HG02610 (cell line): ENCODE results near the gene CAMTA1.

Source experiments
- ATAC-seq: cut with Tn5 transposase; IDR thresholded peaks from one replicate; pipeline ENCODE4 v1.9.1; 2021; ENCODE audit warnings: mild to moderate bottlenecking, moderate library complexity; ENCODE audit not compliant: unreplicated experiment

CAMTA1 gene

DNA sequence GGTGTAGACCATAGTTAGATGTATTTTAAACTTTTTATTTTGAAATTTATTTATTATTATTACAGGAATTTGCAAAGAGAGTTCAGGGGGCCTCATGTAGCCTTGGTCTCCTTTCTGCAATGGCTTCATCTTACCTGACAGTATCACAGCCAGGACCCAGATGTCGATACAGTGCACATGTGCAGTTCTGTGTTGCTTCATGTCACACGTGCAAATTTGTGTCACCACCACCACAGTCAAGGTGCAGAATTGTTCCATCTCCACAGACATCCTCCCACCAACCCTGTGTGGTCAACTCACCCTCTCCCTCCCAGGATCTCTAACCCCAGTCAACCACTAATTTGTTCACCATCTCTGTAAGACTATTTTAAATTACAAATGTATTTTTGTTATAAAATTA is 184.5 kb downstream of the CAMTA1 start:
- ATAC-seq = no peak

DNA sequence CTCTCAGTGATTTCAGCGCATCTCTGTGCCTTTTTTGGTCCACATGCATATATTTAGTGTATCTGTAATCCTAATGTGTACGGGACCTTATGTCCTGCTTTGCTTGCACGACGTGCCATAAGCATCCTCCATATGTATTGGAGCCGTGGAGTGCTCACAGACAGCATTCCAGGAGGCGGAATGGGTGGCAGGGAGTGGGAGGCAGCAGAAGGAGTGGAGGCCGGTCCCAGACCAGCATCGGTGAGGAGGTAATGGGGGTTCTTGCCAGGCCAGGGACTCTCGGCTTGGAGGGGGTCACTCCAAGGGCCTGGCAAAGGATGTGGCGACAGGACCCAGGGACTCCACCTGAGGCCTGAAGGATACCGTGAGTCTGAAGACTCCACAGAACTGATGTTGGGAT is 185.0 kb downstream of the CAMTA1 start:
- ATAC-seq = no peak

DNA sequence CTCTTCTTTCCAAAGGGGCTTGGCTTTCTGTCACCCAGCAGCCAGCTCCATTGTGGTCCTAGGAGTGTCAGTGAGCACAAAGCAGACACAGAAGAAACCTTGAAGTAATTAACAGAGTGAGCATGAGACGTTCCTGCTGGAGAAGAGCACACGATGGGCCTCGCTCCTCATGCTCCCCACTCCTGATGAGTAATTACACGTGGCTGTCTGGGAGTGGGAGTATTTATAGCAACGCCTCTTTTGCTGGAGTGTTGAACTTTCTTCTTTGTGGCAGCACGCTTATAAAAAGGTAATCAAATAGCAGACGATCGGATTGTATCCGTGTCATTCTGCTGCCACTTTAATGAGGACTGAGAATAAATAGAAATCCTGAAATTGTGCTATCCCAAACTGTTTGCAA is 185.8 kb downstream of the CAMTA1 start:
- no peak for ATAC-seq

DNA sequence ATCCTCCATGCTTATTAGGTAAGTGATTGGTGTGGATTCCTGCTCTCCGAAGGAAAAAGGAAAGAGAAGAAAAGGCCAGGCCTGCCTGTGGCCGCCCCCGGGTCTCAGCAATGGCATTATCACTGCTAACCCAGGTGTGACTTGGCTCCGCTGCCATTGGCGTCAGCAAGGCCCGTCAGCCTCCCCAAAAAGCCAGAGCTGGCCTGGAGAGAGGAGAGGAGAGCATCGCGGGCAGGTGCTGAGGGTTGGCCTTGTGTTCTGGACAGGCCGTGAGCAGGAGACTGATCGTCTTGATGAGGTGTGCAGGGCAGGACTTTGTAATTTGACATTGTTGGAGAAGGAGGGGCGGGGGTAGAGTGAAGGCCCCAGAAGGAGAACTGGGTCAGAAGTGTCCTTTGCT is 186.4 kb downstream of the CAMTA1 start:
- no peak for ATAC-seq

DNA sequence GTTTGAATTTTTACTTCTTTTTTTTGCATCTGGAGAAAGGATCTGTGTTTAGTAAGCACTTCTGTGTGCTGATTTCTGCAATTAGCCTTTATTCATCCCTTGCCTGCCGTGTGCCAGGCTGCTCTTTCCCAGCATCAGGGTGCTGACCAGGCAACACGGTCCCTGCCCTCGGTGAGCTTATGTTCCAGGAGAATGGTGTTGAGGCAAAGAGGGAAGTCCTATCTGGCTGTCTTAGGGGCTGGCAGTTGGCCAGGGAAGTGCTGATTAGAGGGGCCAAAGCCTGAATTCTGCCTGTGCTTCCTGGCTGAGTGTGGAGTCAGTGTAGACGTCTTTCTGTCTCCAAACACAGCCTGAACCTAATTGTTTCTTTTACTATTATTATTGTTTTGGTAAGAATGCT is 187.1 kb downstream of the CAMTA1 start:
- ATAC-seq = no peak

DNA sequence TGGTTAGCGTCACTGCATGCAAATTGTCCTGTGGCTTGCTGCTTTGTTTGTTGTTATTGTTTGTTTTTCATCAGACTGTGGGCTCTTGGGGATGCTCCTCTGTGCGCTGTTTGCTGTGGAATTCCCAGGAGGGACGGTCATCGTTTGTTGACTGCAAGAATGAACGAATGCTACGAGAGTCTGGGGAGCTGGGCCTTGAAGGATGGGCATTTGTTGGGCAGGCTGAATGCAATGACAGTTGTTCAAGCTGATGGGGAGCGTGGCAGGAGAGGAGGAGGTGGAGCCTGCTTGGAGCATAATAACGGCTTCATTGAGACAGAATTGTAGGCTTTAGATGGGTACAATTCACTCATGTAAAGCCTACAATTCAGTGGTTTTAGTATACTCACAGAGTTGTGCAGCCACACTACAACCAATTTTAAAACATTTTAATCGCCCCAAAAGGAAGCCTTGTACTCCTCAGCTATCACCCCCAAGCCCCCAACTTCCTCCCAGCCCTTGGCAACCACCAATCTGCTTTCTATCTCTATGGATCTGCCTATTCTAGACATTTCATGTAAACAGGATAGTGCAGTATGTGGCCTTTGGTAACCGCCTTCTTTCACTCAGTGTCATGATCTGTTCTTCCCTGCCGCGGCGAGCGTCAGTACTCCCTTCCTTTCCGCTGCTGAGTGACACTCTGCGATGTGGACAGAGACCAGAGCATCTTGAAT is 190.2 kb downstream of the CAMTA1 start:
- ATAC-seq = no peak

DNA sequence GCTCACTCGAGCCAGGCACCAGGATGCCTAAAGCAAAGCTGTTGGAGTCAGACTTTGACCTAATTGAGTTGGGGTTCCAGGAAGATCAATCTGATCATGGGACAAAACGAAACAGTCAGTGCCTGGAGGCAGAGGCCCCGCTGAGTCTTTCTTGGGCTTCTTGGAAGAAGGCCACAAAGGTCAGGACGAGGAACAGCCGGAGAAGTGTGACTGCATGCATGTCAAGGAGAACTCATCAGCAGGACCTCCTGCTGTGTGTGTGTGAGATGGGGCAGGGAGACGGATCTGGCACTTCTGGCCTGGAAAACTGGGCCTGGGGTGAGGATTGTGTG is 190.8 kb downstream of the CAMTA1 start:
- no peak for ATAC-seq

DNA sequence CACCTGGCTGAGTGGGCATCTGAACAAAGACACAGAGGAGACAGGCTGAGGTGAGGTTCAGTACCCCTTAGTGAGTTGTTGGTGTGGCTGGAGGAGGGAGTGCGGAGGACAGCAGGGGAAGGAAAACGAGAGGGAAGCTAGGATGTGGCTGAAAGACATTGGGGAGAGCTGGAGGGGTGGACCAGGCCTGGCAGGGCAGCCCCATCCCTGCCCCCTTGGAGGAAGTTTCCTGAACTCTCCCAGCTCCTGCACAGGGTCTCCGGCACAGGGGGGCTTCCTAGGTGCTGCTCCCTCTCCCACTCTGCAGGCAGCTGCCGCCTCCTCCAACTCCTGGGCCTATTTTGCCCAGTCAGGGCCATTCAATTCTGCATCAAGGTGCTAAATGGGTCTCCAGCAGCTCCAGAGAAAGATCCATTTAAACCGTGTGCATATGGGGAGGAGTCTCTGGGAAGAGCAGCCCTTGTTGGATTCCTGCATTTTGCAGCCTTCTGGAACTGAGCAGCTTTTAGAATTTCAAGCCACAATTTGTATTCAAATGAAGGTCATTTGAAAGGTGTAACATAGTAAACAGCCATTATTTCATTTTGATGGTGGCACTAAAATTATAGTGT is 193.9 kb downstream of the CAMTA1 start:
- no peak for ATAC-seq

DNA sequence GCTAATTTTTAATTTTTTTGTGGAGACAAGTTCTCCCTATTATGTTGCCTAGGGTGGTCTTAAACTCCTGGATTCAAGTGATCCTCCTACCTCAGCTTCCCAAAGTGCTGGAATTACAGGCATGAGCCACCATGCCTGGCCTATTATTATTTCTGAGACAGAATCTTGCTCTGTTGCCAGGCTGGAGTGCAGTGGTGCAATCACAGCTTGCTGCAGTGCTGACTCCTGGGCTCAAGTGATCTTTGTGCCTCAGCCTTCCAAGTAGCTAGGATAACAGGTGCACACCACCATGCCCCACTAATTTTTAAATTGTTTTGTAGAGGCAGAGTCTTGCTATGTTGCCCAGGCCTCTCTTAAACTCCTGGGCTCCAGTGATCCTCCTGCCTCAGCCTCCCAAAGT is 196.3 kb downstream of the CAMTA1 start:
- no peak for ATAC-seq

DNA sequence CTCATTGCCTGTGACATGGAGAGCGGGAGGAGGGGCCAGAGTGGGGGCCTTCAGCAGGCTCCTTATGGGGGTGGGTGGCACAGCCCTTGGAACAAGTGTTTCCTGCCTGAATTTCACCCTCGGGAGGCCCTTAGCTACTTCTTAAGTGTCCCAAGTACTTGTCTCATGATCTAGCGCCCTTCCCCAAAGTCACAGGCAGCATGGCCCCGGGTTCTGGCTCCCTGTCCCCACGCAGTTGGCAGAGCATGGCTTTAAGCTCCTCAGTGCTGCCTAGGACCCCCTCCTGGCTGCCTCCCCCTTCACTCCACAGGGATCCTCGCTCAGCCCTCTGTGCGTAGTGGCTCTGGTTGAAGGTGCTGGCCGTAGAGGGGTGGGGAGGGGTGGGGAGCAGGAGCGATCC is 197.2 kb downstream of the CAMTA1 start:
- ATAC-seq = no peak

DNA sequence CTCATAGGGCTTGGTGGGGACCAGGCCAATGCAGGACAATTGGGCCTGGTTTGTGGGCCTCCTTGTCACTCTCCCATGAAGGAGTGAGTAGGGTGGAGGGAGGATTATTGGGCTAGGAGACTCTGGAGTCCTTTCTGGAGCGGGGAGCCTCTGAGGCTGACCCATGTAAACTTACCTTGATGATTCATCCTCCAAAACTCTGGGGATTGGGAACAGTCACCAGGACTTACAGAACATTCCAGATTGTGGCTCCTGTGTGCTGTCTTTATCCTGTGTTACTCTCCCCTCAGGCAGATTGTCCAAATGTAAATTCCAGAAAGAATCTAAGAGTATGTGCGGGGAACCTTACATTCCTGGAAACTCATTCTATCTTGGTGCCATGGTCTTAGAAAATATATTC is 197.6 kb downstream of the CAMTA1 start:
- ATAC-seq = no peak

DNA sequence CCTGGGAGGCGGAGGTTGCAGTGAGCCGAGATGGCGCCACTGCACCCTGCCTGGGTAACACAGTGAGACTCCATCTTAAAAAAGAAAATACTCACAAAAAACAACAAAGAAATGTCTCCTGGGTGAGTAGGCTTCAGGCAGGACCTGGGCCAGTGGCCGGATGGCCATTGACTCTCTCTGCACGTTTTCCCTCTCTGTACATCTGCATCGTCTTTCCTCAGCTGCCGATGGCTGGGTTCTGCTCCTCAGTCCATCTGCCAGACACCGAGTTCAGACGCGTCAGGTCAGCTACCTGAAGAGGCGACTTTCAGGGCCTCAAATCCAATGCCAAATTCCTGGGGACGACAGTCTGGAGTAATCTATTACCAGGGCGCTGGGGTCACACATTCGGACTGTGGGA is 199.3 kb downstream of the CAMTA1 start:
- no peak for ATAC-seq

DNA sequence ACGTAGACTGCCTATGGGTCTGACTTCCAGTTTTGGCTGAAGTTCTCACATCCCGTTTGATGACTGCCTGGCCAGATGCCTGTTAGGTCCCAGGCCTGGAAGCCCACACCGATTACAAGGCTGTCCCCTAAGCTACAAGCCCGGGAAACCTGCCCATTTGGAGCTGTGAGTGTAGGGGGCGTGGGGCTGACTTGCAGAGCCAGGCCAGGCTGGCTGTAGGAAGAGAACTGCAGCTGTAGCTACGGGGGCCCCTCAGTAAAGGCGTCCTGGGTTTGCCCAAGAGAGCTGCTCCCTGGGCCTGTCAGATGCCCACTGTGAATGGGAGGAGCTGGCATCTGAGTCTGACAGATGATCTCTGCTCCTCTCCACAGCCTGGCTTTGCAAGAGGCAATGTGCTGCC is 199.7 kb downstream of the CAMTA1 start:
- ATAC-seq = no peak

DNA sequence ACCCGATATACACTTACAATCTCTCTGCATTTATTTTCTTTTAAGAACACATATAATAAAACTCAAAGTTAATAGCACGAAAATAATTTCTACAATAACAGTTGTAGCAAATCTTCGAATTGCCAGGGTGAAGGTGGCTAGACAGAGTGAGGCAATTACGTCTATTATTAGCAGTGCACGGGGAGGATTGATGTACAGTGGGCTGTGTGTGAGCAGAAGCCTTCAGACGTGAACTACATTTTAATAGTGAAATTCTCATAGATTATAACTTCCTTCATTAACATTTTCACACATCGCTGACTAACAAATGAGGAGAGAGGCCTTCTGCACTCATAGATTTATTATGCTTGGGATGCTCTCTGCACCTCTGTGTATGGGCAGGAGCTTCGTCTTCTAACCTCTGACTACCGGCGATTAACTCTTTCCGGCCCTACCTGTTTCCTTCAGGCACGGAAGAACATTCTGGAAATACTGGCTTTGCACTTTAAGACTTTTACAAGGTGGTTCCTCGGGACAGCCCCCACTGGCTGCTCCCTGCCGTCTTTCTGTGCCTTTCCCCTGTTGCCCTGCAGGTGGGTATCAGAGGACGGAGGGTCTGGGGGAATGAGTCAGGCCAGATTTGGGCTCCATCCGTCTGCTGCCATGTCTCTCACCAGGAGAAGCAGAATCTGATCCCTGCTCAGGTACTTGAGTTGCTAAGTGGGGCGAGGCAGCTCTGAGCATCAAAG is 200.5 kb downstream of the CAMTA1 start:
- ATAC-seq = no peak

DNA sequence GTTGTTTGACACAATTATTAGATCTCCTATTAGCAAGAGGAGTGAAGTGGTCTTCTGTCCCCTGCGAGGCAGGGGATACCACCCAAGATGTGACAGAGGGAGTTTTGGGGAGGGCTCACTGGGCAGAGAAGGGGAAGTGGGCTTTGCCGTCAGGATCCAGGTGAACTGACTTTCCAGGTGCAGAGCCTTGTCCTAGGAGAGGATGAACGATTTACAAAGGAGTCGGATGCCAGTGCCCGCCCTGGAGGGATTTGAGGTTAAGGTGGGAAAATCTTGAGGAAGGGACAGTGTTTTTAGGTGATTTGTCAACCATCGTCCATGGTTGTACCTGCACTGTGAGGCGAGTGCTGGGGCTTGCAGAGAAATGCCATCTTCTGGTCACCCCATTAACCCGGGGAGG is 201.0 kb downstream of the CAMTA1 start:
- ATAC-seq = no peak

DNA sequence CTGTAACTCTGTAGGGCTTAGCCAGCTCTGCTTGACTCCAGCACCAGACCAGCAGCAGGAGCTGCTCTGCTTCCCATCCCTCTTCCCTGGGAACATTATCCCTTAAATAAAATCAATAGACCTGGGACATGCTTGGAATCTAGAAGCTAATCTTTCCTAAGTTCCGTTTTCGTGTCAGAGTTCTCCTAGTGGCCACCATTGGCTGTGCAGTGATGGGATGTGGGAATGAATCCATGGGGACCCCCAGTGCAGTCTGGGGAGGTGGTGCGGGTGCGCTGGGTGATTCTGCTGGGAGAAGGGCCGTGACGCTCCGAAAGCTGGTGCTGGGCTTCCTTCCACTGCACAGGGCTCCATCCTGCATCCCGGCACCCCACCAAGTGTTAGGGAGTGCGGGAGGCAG is 202.7 kb downstream of the CAMTA1 start:
- no peak for ATAC-seq

DNA sequence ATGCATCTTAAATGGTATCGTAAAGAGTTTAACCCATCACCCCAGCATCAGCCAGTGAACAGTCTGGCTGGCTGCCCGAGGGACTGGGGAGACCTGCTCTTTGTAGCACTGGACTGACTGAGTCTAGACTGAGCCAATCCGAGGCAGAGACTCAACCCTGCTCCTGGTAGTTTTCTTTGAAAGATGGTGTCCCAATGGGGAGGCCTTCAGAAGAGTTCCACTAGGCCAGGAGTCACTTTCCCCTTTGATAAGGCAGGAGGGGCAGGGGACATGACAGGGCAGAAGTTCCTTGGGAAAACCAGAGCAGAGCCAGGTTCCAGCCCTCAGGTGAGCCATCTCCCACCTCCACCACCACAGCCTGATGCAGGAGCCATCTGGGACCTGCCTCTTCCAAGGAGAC is 203.5 kb downstream of the CAMTA1 start:
- ATAC-seq = no peak

DNA sequence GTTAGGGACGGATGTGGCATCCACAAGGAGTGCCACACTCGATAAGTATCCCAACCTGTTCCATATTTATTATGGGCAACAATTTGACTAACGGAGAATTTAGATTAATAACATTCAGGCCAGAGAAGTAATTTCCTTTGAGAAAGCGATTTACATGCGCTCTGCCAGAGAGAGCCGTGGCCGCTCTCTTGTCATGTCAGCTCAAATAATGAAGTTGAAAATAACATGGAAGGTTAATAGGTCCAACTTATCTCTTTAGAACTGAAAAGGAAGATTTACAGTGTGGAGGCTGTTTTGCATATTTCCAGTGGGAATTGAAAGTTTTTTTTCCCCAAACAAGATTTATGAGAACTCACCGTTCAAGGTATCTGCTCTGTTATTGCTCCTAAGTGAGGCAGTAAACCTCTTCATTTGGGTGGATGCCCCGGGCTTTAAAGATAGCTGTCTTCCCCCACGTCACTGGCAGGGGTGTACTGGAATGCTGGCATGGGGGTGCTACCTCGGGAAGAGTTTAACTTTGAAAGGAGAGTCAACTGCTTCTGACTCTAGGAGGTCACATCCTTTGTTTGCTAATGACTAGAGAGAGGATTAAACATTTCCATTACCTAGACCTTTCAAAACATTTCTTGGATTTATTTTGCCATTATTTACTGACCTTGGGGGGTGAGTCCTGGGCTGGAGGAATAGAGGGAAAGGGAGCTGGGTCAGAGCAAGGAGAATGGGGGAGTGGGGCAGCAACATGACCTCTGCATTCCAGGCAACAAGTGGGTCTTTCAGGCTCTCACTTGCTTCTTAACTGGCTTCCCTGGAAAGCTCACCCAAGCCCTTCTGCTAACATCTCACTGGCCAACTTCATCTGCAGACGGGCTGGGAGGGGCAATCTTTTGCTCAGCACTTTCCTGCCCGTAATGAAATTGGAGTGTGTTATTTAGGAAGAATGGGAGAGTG is 204.2 kb downstream of the CAMTA1 start:
- no peak for ATAC-seq

DNA sequence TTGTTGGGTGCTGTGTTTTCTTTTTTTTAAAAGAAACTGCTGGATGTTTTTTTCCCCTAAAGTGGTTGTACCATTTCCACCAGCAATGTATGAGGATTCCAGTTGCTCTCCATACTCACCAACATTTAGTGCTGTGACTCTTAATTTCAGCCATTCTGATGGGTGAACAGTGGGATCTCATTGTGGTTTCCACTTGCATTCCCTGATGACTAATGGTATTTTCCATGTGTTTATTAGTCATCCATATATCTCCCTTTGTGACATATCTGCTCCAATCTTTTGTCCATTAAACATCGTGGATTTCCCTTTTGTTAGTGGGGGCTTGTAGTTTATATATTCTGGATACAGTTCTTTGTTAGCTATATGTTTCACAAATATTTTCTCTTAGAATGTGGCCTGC is 206.0 kb downstream of the CAMTA1 start:
- no peak for ATAC-seq

DNA sequence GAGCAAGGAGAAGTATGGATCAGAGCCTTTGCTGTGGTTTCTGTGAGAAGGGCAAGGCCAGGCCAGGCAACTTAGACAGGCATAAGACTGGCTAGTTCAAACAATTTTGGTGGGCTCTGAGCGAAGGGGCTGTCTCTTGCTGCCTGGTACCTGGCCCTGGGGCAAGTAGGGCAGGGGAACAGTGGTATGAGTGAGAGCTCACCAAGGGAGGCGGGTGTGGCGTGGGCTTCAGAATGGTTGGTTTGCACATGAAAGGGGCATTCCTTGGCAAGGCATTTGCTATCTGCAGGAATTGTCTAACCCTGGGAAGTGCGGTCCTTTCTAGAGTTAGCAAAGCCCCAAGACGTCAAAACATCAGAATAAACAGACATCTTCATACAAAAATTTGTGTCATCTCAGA is 210.5 kb downstream of the CAMTA1 start:
- ATAC-seq = no peak

DNA sequence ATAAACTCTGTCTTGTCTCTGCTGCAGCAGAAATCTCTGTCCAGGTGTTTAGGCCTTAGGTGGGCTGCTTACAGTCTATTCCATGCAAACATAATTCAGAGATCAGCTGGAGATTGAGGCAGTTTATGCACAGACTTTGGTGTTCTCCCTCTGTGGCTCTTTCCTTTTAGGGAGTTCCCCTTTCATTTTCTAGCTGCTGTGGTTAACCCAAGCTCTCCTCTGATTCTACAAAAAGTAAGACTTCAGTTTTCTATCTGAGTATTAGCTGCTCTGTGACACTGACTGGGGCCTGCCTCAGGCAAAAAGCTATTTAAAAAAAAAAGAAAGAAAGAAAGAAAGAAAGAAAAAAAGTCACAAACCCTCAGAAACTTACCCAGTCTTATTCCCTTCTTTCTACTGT is 211.1 kb downstream of the CAMTA1 start:
- ATAC-seq = peak; percentile 59
